ENCODE results near the gene FBXO21. TPM values are rescaled to one million over a fixed set of nuclear protein-coding genes. Genes with fewer than 3 reads are reported as not detected.

FBXO21 gene
- 100 to 1,000 TPM in 6 of 7 donors, 10 to 100 TPM in 1; 86.8 to 287 (median 175) TPM for total RNA-seq
- polyA plus RNA-seq: 10 to 100 TPM; 47.8 to 61.6 TPM
- long read RNA-seq, donor 1, full-length matches to known transcripts: 397 of 572 reads
- long read RNA-seq, donor 1, partial matches to known transcripts: 85 of 572 reads
- long read RNA-seq, donor 1, other reads (novel, unspliced or antisense): 90 of 572 reads
- long read RNA-seq, donor 2, full-length matches to known transcripts: 10 of 40 reads
- long read RNA-seq, donor 2, partial matches to known transcripts: 30 of 40 reads
- long read RNA-seq, donor 2, other reads (novel, unspliced or antisense): 0 of 40 reads
- long read RNA-seq, donor 3, full-length matches to known transcripts: 444 of 495 reads
- long read RNA-seq, donor 3, partial matches to known transcripts: 29 of 495 reads
- long read RNA-seq, donor 3, other reads (novel, unspliced or antisense): 22 of 495 reads

DNA sequence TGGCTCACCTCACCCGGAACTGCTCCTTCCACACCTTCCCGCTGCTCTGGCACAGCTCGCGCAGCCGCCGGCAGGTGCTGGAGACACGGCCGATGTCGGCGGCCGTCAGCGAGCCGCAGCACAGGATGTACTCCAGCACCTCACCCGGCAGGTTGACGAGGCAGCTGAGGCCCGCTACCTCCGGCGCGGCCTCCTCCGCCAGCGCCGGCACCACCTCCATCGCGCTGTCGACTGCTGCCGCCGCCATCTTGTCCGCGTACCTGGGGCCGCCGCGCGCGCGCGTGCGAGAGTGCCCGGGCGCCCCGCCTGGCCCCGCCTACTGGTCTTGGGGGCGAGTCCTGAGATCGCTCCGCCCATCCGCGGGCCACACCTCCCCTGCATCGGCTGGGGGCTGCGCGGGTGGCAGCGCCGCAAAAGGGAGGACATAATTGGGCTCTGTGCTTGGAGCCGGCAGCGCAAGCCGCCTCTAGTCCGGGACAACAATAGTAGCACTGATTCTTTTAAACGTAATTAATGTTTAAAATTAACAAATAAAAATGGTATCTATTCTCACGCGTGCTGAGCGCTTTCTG, at the start of gene FBXO21:
Gene FBXO21, minus strand, starts transcription at position 261 of the 572 bp plus-strand sequence. Its CDS starts 14 bp downstream, at position 247.
- peak; percentile 93 to 97 (median 96) for DNase-seq
- TF ChIP-seq EP300 (IDR thresholded peaks at IDR 0.05): no peak
- TF ChIP-seq POLR2A (IDR thresholded peaks at IDR 0.05): peak; percentile 91
- TF ChIP-seq, protein P1, sequence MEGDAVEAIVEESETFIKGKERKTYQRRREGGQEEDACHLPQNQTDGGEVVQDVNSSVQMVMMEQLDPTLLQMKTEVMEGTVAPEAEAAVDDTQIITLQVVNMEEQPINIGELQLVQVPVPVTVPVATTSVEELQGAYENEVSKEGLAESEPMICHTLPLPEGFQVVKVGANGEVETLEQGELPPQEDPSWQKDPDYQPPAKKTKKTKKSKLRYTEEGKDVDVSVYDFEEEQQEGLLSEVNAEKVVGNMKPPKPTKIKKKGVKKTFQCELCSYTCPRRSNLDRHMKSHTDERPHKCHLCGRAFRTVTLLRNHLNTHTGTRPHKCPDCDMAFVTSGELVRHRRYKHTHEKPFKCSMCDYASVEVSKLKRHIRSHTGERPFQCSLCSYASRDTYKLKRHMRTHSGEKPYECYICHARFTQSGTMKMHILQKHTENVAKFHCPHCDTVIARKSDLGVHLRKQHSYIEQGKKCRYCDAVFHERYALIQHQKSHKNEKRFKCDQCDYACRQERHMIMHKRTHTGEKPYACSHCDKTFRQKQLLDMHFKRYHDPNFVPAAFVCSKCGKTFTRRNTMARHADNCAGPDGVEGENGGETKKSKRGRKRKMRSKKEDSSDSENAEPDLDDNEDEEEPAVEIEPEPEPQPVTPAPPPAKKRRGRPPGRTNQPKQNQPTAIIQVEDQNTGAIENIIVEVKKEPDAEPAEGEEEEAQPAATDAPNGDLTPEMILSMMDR (IDR thresholded peaks at IDR 0.05): peak in 1 of 3 donors; percentile 21
- Histone ChIP-seq H3K4me1 (ENCODE audit: insufficient read depth) (peaks cover 3% of the 10 kb centered on the region), H3K27me3 (no peaks in the 10 kb centered on the region), H3K9me3 (no peaks in the 10 kb centered on the region), H3K4me3 (peak within 1 kb of the TSS; percentile 68), H3K36me3 (no peaks in the 10 kb centered on the region), H3K27ac (peak within 1 kb of the TSS; percentile 73 to 78)
- intact Hi-C loops (cut with DNase I): no loop called here
- 1 to 2% (median 1%) methylated on average over 52 to 59 of the region's 59 CpGs for WGBS, 3 donors

- intact Hi-C loops (cut with DNase I): no loop called here
Observed at GRCh38 chr12:117236456-117237001, 46.3 kb upstream of the FBXO21 start.

GRCh38 chr12:117235261-117235660, 45.0 kb upstream of the FBXO21 start:
- DNase-seq: no peak
- TF ChIP-seq EP300 (IDR thresholded peaks at IDR 0.05) (no peak), POLR2A (IDR thresholded peaks at IDR 0.05) (no peak)
- TF ChIP-seq, protein P1 (IDR thresholded peaks at IDR 0.05): no peak
- Histone ChIP-seq H3K9me3 (no peaks in the 10 kb centered on the region), H3K36me3 (no peaks in the 10 kb centered on the region), H3K27me3 (no peaks in the 10 kb centered on the region), H3K4me1 (ENCODE audit: insufficient read depth) (no peaks in the 10 kb centered on the region), H3K4me3 (no peak overlapping the region), H3K27ac (no peak overlapping the region)
- 25 to 37% (median 29%) methylated on average over 2 of the region's 2 CpGs for WGBS, 3 donors
- intact Hi-C loops (cut with DNase I): no loop called here

More at GRCh38 chr12:117236456-117237001, 46.3 kb upstream of the FBXO21 start:
- Histone ChIP-seq H3K27me3 (no peaks in the 10 kb centered on the region), H3K4me3 (no peak overlapping the region), H3K27ac (no peak overlapping the region), H3K36me3 (no peaks in the 10 kb centered on the region), H3K9me3 (no peaks in the 10 kb centered on the region), H3K4me1 (ENCODE audit: insufficient read depth) (no peaks in the 10 kb centered on the region)
- TF ChIP-seq, protein P1 (IDR thresholded peaks at IDR 0.05): no peak
- TF ChIP-seq EP300 (IDR thresholded peaks at IDR 0.05) (no peak), POLR2A (IDR thresholded peaks at IDR 0.05) (no peak)
- 7 to 9% (median 9%) methylated on average over 13 of the region's 13 CpGs for WGBS, 3 donors
- DNase-seq: peak; percentile 14 to 67 (median 38)

- Histone ChIP-seq H3K27ac (no peak overlapping the region), H3K27me3 (no peaks in the 10 kb centered on the region), H3K4me1 (ENCODE audit: insufficient read depth) (no peaks in the 10 kb centered on the region), H3K4me3 (no peak overlapping the region), H3K36me3 (no peaks in the 10 kb centered on the region), H3K9me3 (no peaks in the 10 kb centered on the region)
- DNase-seq: no peak
- TF ChIP-seq EP300 (IDR thresholded peaks at IDR 0.05) (no peak), POLR2A (IDR thresholded peaks at IDR 0.05) (no peak)
- TF ChIP-seq, protein P1 (IDR thresholded peaks at IDR 0.05): no peak
- intact Hi-C loops (cut with DNase I): no loop called here
- WGBS, 3 donors: 89 to 92% (median 91%) methylated on average over 15 of the region's 15 CpGs
Observed at GRCh38 chr12:117234441-117234840, 44.2 kb upstream of the FBXO21 start.
